ENCODE data around the gene TAAR2.

DNA sequence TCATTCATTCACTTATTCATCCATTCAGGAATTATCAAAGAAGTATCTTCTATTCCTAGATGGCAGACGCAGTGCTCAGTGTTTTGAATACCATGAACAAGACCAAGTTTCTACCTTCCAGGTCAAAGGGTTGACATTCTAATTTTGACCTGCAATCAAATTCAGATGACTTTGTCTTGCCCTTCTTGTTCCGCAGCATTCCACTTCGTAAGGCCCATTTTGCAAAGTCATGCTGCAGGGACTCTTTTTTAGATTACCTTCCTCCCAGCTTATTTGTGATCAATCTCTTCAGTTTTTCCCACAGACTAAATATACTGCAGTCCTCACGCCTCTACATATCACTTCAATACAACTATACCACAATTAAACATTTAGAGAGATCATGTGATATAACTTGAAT lies 42.0 kb upstream of the TAAR2 start:
- TF ChIP-seq POLR2AphosphoS5 (IDR thresholded peaks at IDR 0.05; ENCODE audit: borderline replicate concordance, low read depth, low read length): no peak
- TF ChIP-seq EZH2 (IDR thresholded peaks at IDR 0.05): no peak
- TF ChIP-seq FOXP2 (optimal IDR thresholded peaks at IDR 0.05; ENCODE audit: control extremely low read depth, extremely low read length, insufficient read depth): no peak

Data from SK-N-MC (cell line).